DND-41 (cell line): ENCODE measurements around the gene VAPB.

ENCODE experiments used
- EZH2 ChIP-seq: IDR thresholded peaks from 3 replicates; pipeline ENCODE4 v1.6.1; 2012; ENCODE audit warnings: borderline replicate concordance, low read depth, mild to moderate bottlenecking, moderate library complexity, low read length, inconsistent platforms; ENCODE audit not compliant: severe bottlenecking
- TF ChIP-seq, protein P1 (sequence below): IDR thresholded peaks from 2 replicates; pipeline ENCODE4 v1.5.1; 2012; ENCODE audit warnings: borderline replicate concordance, low read length, moderate library complexity, mild to moderate bottlenecking; ENCODE audit not compliant: poor library complexity, severe bottlenecking; ENCODE audit errors: extremely low read depth

DNA sequence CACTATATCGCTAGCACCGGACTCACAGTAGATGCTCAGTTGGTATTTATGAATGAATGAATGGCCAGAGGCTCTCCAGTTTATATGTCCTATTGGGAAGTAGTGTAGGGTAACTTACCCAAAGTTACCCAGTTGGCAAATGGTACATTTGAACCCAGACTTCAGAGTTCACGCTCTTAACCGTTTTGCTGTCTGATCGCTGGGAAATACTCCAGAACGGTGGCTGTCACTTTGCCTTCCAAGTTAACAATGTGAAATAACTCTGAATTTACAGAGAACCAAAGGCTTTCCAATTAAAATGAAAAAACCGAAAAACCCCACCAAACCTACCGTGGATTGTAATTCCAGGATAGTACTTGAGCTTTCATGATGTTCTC, 1.6 kb downstream of the VAPB start:
- TF ChIP-seq, protein P1, sequence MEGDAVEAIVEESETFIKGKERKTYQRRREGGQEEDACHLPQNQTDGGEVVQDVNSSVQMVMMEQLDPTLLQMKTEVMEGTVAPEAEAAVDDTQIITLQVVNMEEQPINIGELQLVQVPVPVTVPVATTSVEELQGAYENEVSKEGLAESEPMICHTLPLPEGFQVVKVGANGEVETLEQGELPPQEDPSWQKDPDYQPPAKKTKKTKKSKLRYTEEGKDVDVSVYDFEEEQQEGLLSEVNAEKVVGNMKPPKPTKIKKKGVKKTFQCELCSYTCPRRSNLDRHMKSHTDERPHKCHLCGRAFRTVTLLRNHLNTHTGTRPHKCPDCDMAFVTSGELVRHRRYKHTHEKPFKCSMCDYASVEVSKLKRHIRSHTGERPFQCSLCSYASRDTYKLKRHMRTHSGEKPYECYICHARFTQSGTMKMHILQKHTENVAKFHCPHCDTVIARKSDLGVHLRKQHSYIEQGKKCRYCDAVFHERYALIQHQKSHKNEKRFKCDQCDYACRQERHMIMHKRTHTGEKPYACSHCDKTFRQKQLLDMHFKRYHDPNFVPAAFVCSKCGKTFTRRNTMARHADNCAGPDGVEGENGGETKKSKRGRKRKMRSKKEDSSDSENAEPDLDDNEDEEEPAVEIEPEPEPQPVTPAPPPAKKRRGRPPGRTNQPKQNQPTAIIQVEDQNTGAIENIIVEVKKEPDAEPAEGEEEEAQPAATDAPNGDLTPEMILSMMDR, result no peak
- TF ChIP-seq EZH2, result no peak
